Measurements from ENCODE around the gene OTUB2. TPM values are rescaled to one million over a fixed set of nuclear protein-coding genes. Genes with fewer than 3 reads are reported as not detected.

Gene OTUB2
- total RNA-seq, 1 donor from 2014 or later = 1.7 TPM

DNA sequence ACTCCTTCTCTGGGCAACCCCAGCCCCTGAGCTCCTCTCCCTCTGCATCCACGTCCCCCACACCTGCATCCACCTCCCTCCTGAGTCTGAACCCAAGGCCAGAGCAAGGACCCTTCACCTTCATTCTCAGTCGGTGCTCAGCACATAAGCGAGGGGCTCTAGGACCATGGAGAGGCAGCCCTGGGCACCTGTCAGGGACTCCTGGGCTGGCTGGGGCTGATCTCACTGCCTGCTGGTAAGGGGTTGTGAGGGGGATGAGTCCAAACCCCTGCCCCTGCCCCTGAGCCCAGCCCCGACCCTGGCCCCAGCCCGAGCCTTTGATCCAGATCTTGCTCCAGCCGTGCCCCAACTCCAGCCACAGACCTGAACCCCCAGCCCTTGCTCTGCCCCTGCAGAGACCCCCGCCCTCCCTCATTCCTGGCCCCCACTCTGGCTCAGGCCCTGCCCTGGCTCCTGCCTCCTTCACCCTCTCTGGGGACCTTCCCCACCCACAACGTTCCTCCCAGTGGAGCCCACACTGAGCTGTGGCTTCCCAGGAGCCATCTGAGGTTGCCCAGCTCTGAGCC, 29.9 kb upstream of the OTUB2 start:
- peaks cover 11% of the 10 kb centered on the region for H3K4me1 ChIP-seq
- H3K9me3 ChIP-seq = no peaks in the 10 kb centered on the region
- no peak overlapping the region for H3K27ac ChIP-seq
- intact Hi-C loops (cut with DNase I) = no loop called here
- H3K4me3 ChIP-seq = no peak overlapping the region
- no peak for TF ChIP-seq POLR2AphosphoS5 (IDR thresholded peaks at IDR 0.05; ENCODE audit: insufficient read depth in 1 of 2, low read depth in 1 of 2)
- TF ChIP-seq POLR2A (IDR thresholded peaks at IDR 0.05) = no peak
- TF ChIP-seq CTCF (IDR thresholded peaks at IDR 0.05) = no peak
- H3K27me3 ChIP-seq = no peaks in the 10 kb centered on the region
- no peak for DNase-seq (ENCODE audit: extremely low spot score in 2 of 2)
- H3K36me3 ChIP-seq = no peaks in the 10 kb centered on the region

- DNase-seq (ENCODE audit: extremely low spot score in 2 of 2) = no peak
- TF ChIP-seq CTCF (IDR thresholded peaks at IDR 0.05) = no peak
- TF ChIP-seq POLR2AphosphoS5 (IDR thresholded peaks at IDR 0.05; ENCODE audit: insufficient read depth in 1 of 2, low read depth in 1 of 2) = no peak
- TF ChIP-seq POLR2A (IDR thresholded peaks at IDR 0.05) = no peak
- no peaks in the 10 kb centered on the region for H3K27me3 ChIP-seq
- H3K36me3 ChIP-seq = no peaks in the 10 kb centered on the region
- H3K9me3 ChIP-seq = no peaks in the 10 kb centered on the region
- no peak within 1 kb of the TSS for H3K4me3 ChIP-seq
- no peak within 1 kb of the TSS for H3K27ac ChIP-seq
- H3K4me1 ChIP-seq = peaks cover 11% of the 10 kb centered on the region
- intact Hi-C loops (cut with DNase I) = no loop called here
Measured at GRCh38 chr14:93997082-93997481, 29.1 kb upstream of the OTUB2 start, which contains the start of gene CCDC197. Gene CCDC197, plus strand, starts transcription at chr14:93997301. Its CDS starts 831 bp downstream, at chr14:93998132.

DNA sequence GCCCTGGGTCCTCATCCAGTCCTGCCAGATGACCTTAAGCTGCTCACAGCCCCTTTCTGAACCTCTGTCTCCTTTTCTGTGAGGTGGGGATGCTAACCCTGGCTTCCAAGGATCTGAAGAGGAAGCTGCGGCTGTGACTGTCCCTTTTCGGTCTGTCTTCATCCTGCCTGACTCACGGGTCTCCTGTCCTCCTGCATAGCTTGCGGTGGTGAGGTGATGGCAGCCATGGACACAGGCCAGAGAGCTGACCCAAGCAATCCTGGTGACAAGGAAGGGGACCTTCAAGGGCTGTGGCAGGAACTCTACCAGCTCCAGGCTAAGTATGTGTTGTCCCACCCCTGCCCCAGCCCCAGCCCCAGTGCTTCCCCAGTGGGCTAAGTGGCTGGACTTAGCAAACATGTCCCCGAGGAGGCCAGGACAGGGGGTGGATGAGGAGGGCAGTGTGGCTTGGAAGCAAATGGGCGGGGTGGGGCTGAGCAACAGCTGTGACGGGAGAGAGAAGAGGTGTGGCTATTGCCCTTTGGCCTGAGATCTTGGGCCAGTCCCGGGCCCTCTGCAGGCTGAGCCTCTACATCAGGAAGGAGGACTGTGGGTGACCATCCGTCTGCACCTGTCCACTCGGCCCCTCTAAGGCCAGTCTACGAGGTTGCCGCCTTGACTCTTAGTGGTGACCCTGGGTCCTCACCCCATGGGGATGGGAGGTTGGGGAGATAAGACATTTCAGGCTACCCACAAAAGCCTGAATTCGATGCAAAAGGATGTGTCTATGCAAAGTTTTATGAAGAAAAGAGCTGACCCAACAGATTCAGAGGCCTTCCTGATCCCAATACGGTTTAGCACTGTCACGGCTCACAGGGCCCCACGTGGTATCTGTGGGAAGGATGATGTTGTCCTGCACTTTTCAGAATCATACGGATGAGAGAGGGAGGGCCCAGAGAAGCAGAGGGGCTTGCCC, 27.9 kb upstream of the OTUB2 start:
- TF ChIP-seq POLR2A (IDR thresholded peaks at IDR 0.05) = no peak
- no peak for TF ChIP-seq CTCF (IDR thresholded peaks at IDR 0.05)
- TF ChIP-seq POLR2AphosphoS5 (IDR thresholded peaks at IDR 0.05; ENCODE audit: insufficient read depth in 1 of 2, low read depth in 1 of 2) = no peak
- Histone ChIP-seq H3K4me3 (no peak overlapping the region), H3K4me1 (peaks cover 11% of the 10 kb centered on the region), H3K27me3 (no peaks in the 10 kb centered on the region), H3K27ac (no peak overlapping the region), H3K36me3 (no peaks in the 10 kb centered on the region), H3K9me3 (no peaks in the 10 kb centered on the region)
- DNase-seq (ENCODE audit: extremely low spot score in 2 of 2) = no peak
- intact Hi-C loops (cut with DNase I) = no loop called here

- peaks cover 11% of the 10 kb centered on the region for H3K4me1 ChIP-seq
- no peak for TF ChIP-seq POLR2A (IDR thresholded peaks at IDR 0.05)
- no peak for TF ChIP-seq POLR2AphosphoS5 (IDR thresholded peaks at IDR 0.05; ENCODE audit: insufficient read depth in 1 of 2, low read depth in 1 of 2)
- TF ChIP-seq CTCF (IDR thresholded peaks at IDR 0.05) = no peak
- intact Hi-C loops (cut with DNase I) = no loop called here
Measured at GRCh38 chr14:93998871-93999403, 27.2 kb upstream of the OTUB2 start.

More at GRCh38 chr14:93998871-93999403, 27.2 kb upstream of the OTUB2 start:
- Histone ChIP-seq H3K36me3 (no peaks in the 10 kb centered on the region), H3K9me3 (no peaks in the 10 kb centered on the region), H3K4me3 (no peak overlapping the region), H3K27me3 (no peaks in the 10 kb centered on the region), H3K27ac (no peak overlapping the region)
- no peak for DNase-seq (ENCODE audit: extremely low spot score in 2 of 2)

All from vagina (tissue), 2 donors.